ENCODE results near the gene NDUFA8. TPM values are rescaled to one million over a fixed set of nuclear protein-coding genes. Genes with fewer than 3 reads are reported as not detected.

The NDUFA8 gene
- total RNA-seq, 1 donor: 25.2 TPM

- no peak for DNase-seq (ENCODE audit: low read depth)
- no peak overlapping the region for H3K4me3 ChIP-seq (ENCODE audit: low read depth, low read length)
- TF ChIP-seq CTCF (IDR thresholded peaks at IDR 0.05; ENCODE audit: insufficient read depth, low read length): no peak
Measured at GRCh38 chr9:122128007-122128968, 31.3 kb downstream of the NDUFA8 start.

GRCh38 chr9:122127396-122127798, 32.2 kb downstream of the NDUFA8 start:
- no peak for TF ChIP-seq CTCF (IDR thresholded peaks at IDR 0.05; ENCODE audit: insufficient read depth, low read length)
- DNase-seq (ENCODE audit: low read depth): no peak
- no peak overlapping the region for H3K4me3 ChIP-seq (ENCODE audit: low read depth, low read length)

GRCh38 chr9:122126331-122127261, 33.0 kb downstream of the NDUFA8 start:
- no peak for TF ChIP-seq CTCF (IDR thresholded peaks at IDR 0.05; ENCODE audit: insufficient read depth, low read length)
- peak; percentile 33 for DNase-seq (ENCODE audit: low read depth)

GRCh38 chr9:122125509-122126330, 33.9 kb downstream of the NDUFA8 start:
- TF ChIP-seq CTCF (IDR thresholded peaks at IDR 0.05; ENCODE audit: insufficient read depth, low read length): no peak
- no peak overlapping the region for H3K4me3 ChIP-seq (ENCODE audit: low read depth, low read length)
- DNase-seq (ENCODE audit: low read depth): peak; percentile 6

More at GRCh38 chr9:122126331-122127261, 33.0 kb downstream of the NDUFA8 start:
- peak overlapping the region; percentile 39 for H3K4me3 ChIP-seq (ENCODE audit: low read depth, low read length)

GRCh38 chr9:122125158-122125508, 34.4 kb downstream of the NDUFA8 start:
- no peak overlapping the region for H3K4me3 ChIP-seq (ENCODE audit: low read depth, low read length)
- peak; percentile 95 for TF ChIP-seq CTCF (IDR thresholded peaks at IDR 0.05; ENCODE audit: insufficient read depth, low read length)
- peak; percentile 81 for DNase-seq (ENCODE audit: low read depth)

GRCh38 chr9:122124528-122124927, 35.1 kb downstream of the NDUFA8 start:
- TF ChIP-seq CTCF (IDR thresholded peaks at IDR 0.05; ENCODE audit: insufficient read depth, low read length): no peak
- DNase-seq (ENCODE audit: low read depth): no peak
- no peak overlapping the region for H3K4me3 ChIP-seq (ENCODE audit: low read depth, low read length)

All from fibroblast of the aortic adventitia (primary cell).